Urothelium cell line (cell line): Measurements from ENCODE around the gene S1PR5.
"Not testable (repeated sequence)": the region's sequence is repeated elsewhere in the genome, so short reads cannot be mapped to it uniquely, and the experiment has no call there.

ENCODE experiments used
- DNase-seq: peaks from one replicate; pipeline ENCODE4 v3.0.0; 2011; ENCODE audit warnings: low spot score, mixed read lengths
- FAIRE-seq: peaks from 2 replicates; lab custom pipeline; 2011; peaks lifted over from hg19 to GRCh38; lab: Jason Lieb, UNC

The S1PR5 gene, protein sequence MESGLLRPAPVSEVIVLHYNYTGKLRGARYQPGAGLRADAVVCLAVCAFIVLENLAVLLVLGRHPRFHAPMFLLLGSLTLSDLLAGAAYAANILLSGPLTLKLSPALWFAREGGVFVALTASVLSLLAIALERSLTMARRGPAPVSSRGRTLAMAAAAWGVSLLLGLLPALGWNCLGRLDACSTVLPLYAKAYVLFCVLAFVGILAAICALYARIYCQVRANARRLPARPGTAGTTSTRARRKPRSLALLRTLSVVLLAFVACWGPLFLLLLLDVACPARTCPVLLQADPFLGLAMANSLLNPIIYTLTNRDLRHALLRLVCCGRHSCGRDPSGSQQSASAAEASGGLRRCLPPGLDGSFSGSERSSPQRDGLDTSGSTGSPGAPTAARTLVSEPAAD

GRCh38 chr19:10517361-10517759 lies at the start of gene S1PR5:
S1PR5 (minus strand) TSS chr19:10517447; CDS start chr19:10515011, 2,436 bp downstream.
- peak; percentile 67 for DNase-seq

DNA sequence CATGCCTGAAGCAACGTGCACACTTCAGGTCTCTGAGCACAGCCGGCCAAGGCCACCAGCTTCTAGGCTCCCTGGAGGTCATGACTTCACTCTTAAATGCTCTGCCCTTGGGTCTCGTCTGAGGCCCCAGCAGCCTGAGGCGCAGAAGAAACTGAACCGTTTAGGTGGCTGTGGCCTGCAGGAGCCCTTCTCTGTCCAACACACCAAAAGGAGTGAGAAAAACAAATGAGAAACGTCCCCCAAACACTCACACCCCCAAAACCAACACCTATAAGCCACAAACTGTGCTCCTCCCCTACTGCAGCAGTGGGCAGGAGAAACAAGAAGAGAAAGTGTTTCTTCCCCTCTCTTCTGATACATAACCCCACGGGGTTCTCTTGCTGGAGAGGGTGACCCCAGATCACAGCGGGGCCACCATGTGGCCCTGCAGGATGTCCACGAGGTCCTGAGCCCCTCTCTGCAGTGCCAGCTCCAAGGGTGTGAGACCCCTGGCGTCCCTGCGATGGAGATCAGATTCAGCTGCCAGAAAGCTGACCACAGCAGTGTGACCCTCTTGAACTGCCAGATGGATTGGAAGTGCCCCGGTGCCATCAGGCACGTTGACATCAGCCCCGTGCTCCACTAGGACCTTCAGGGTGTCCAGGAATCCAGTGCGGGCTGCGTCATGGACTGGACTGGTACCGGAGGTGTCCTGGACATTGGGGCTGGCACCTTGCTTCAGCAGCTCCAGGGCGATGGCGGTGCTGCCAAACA lies 49.6 kb upstream of the S1PR5 start:
- DNase-seq (no peak), FAIRE-seq (no peak)

More at GRCh38 chr19:10517361-10517759, at the start of gene S1PR5:
- no peak for FAIRE-seq

DNA sequence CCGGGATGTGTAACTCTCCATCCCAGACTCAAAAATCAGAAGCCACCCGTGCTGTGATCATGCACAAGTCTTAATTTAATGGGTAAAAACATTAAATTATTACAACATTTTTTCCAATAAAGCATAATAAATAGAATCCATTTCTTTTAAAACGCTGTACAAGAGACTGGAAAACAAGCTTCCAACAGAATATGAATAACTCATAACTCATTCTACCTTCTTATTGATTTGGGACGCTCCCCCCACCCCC lies 49.1 kb upstream of the S1PR5 start:
- DNase-seq, result no peak
- no peak for FAIRE-seq

DNA sequence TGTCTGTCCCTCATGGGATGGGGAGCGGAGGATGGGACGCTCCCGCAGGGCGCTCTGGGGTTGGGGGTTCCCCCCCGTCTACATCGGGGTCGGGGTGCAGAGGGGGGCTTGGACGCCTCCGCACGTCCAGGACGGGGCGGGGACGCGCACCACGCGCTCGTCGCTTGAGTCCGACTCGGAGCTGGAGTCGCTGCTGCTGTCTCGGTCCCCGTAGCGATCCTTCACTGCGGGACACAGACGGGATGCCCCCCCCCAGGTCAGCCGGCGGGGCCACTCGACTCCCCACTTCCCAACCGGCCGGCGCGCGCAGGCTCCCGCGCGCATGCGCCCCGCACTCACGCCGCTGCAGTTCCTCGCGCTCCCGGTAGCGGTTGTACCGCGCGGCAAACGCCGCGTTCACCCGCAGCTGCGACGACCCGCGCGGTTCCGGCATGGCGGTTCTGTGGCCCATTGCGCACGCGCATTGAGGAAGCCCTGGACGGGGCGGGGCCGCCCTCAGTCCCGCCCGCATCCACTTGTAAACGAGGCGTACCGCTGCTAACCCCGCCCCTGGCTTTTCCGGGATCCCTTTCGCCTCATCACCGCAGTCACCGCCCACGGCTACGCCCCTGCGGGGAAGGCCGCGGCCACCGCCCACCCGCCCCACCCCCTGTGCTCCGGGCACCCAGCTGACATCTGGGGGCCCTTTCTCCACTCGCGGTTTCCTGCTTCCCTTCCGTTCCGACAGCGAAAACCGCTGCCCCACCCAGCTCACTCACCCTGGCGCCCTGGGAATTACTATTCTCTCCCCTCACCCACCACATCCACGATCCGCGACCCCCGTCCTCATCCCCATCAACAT lies 48.5 kb upstream of the S1PR5 start, which contains the start of gene KRI1:
TSS of gene KRI1 (minus strand) at position 444 of the 841 bp plus-strand sequence. CDS start at position 433, 11 bp downstream.
- DNase-seq, result peak; percentile 93
- peak; percentile 84 for FAIRE-seq

DNA sequence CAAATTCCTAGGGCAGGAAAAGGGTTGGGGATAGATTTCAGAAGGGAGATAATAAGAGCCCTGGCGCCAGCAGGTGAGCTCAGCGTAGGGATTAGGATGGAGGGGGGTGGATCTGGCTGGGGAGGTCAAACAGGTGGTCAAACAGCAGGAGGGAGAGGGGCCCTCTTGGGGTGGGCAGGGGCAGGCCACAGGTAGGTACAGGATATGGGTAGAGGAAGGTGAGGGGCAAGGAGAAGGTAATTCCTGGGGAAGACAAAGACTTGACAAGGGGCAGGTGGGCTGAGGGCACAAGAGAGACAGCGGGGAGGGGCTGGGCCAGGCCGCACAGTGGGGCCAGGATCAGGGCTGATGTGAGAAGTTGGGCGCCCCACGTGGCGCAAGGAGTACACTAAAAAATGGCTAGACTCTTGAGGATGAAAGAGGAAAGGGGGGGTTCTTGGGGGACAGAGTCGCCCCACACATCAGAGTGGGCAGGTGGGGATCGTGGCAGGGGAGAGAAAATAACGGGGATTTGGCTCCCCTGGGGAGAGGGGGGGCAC lies 47.9 kb upstream of the S1PR5 start:
- DNase-seq (peak; percentile 41), FAIRE-seq (no peak)

DNA sequence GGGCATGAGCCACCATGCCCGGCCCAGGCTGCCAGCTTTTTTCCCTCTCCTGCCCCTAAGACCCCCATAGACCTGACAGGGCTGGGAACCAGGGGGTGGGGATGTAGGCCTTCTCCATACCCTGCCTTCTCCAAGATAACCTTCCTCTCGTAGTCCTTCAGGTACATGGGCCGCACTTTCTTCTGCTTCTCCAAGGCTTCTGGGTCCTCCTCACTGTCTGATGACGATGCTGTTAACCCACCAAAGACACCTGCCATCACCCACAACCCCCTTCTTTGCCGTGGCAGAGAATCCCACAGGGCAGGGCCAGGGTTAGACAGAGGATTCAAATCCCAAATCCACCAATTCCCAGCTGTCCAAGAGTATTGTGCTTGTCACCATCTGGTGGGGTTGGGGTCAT lies 45.4 kb upstream of the S1PR5 start:
- no peak for FAIRE-seq
- no peak for DNase-seq

DNA sequence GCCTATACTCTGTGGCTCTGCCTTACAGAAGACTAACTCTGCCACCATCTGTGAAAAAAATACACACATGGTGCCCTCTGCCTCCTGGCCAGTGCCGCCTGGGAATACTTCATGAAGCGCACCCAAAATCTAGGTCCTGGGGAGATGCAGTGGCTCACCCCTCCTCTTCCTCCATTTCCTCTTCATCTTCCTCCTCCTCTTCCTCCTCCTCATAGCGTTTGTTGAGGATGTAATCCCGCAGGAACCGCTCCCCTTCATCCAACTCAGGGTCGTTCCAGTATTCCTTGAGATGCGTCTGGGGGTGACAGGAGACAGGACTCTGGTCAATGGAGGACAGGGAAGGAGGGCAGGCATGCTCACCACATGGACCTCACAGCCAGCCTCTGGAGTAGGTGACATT lies 42.9 kb upstream of the S1PR5 start:
- DNase-seq (no peak), FAIRE-seq (no peak)

- FAIRE-seq (no peak), DNase-seq (no peak)
Observed at GRCh38 chr19:10557603-10558197, 40.5 kb upstream of the S1PR5 start.

DNA sequence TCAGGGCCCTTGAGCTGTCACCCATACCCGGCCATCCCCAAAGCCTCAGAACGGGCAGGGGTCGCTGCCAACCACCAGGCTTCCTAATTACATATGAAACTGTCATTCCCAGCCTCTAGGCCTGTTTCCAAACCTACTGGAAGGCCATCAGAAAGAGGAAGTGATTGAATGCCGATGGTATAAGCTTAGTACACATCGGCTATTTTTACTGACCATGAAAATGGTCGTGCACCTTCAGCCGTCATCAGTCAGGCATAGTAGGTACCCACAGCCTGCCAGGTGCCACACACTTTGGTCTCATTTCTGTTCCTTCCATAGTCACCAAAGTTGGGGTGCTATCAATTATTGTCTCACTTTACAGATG lies 38.3 kb upstream of the S1PR5 start:
- FAIRE-seq (no peak), DNase-seq (no peak)

DNA sequence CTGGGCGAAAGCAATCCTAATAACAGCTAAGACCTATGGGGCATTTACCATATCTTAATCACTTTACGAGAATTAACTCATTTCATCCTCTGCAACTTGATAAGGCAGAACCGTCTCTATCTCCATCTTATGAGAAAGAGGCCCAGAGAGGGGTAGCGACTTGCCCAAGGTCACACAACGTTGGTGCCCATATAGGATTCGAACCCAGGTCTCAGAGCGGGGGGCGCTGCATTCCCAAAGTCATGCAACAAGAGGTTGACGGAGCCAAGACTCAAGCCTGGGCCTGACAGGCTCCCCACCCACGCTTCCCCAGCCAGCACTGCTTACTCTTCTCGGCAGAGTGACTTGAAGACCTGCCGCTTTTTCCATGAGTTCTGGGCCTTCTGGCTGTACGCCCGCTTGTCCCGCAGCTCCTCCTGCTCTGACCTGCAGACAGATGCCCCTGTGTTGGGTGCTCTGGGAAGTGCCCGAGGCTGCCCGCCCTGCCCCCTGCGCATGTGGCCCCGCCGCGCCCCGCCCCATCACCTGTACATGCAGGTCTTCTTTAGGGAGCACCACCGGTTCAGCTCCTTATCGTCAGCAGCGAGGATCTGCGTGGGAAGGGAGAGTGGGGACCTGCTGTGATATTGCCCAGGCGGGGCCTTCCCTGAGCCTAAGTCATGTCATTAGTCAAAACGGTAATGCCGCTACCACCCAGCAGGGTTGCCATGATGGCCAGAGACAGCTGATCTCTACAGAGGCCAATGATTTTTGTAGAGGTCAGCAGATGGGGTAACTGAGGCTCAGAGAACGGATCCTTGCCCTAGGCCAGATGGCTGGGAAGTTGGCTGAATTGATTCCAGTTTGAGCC lies 37.7 kb upstream of the S1PR5 start:
- DNase-seq (no peak), FAIRE-seq (no peak)

DNA sequence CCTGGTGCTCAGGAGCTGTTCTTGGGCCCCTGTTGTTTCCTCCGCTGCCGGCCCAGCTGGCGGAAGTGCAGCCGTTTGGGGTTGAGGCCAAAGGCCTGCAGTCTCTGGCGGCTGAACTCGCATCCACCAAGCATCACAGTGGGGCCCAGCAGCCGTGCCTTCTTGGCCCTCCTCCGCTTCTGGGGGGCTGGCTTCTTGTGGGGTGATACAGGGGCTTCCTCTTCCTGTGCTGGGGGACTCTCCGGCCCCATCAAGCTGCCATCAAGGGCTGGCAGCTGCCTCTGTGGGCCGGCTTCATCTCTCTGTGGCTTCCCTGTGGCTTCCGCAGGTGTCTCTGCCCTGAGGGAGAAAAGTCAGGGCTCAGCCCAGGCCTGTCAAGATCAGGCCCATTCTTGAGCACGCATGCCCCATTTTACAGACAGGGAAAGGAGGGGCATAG lies 36.7 kb upstream of the S1PR5 start:
- no peak for FAIRE-seq
- no peak for DNase-seq

- DNase-seq, result no peak
- FAIRE-seq, result no peak
Observed at GRCh38 chr19:10553087-10553667, 35.9 kb upstream of the S1PR5 start.

DNA sequence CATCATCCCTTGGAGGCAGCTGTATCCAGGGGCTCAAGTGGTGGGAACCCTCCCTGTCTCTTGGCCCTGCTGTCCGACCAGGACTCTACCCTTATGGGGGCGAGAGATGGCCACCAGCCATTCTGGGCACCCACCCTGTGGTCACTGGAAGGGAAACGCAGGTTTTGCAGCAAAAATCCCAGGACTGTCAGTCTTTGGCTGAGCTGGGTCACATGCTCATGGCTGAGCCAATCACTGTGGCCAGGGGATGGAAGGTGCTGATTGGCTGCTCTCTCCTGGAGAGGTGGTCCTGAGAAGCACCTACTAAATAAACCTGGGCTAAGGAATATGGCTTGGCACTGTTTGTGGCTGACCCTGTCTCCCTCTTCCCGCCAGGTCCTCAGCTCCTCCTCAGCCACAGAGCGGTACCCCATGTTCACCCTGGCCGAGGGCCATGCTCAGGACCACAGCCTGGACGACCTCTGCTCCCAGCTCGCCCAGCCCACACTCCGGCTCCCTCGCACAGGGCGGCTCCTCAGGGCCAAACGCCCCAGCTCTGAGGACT lies 35.3 kb upstream of the S1PR5 start:
- FAIRE-seq (no peak), DNase-seq (no peak)

- FAIRE-seq, result no peak
- DNase-seq, result no peak
Observed at GRCh38 chr19:10551698-10552301, 34.6 kb upstream of the S1PR5 start.

GRCh38 chr19:10551006-10551405 lies 33.8 kb upstream of the S1PR5 start:
- not testable (repeated sequence) for DNase-seq, FAIRE-seq

- DNase-seq, result no peak
- no peak for FAIRE-seq
Observed at GRCh38 chr19:10550336-10550735, 33.1 kb upstream of the S1PR5 start.

DNA sequence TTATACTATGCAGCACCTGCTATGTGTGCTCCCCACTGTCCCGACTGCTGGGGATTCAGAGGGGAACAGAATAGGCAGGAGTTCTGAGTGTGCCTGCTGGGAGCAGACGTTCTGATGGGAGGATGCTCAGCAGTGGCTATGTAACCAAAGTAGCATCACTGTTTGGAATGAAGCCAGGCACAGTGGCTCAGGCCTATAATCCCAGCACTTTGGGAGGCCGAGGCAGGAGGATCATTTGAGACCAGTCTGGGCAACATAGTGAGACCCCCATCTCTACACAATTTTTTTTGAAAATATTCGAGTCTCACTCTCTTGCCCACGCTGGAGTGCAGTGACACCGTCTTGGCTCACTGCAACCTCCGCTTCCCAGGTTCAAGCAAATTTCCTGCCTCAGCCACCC lies 32.5 kb upstream of the S1PR5 start:
- FAIRE-seq (no peak), DNase-seq (no peak)

DNA sequence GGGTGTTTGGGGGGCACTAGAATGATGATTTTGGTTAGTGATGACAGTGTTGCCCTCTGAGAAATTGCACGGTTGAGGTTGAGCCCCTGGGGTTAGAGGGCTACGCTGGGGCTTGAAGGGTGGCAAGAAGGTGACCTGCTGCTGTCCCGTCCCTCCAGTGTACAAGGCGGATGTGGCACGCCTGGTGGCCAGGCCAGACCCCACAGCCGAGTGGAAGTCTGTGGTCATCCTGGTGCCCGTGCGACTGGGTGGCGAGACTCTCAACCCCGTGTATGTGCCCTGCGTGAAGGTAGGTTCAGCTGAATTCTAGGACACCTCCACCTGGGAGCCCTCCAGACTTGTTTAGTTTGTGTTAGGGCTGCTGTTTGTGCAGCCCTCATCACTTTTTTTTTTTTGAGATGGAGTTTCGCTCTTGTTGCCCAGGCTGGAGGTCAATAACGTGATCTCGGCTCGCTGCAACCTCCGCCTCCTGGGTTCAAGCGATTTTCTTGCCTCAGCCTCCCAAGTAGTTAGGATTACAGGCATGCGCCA lies 31.6 kb upstream of the S1PR5 start:
- DNase-seq (no peak), FAIRE-seq (no peak)
